SK-N-SH (cell line): ENCODE results near the gene PRKX.

ENCODE experiments used
- CTCF ChIP-seq: fragments of 200-600 bp; sonication (generic); IDR thresholded peaks from 2 replicates; pipeline ENCODE4 v1.6.1; 2017; ENCODE audit warnings: antibody characterized with exemption, mild to moderate bottlenecking, moderate library complexity
- EP300 ChIP-seq, 2 experiments: IDR thresholded peaks; 2 replicates each; pipeline versions ENCODE4 v1.4.0 to v1.6.1; 2012; ENCODE audit warnings: borderline replicate concordance in 1 of 2, low read depth in 1 of 2, low read length in 1 of 2
- EZH2phosphoT487 ChIP-seq: fragments of 200-600 bp; sonication (generic); IDR thresholded peaks from 2 replicates; pipeline ENCODE4 v1.6.1; 2017; ENCODE audit warnings: low read depth, mixed run types, mild to moderate bottlenecking, antibody characterized with exemption, moderate library complexity, borderline replicate concordance
- IRF3 ChIP-seq: fragments of 150-350 bp; IDR thresholded peaks from 2 replicates; pipeline ENCODE4 v1.6.1; 2016; ENCODE audit warnings: mild to moderate bottlenecking, low read depth, low read length
- JUND ChIP-seq: IDR thresholded peaks from 2 replicates; pipeline ENCODE4 v1.4.0; 2012
- NFIC ChIP-seq: IDR thresholded peaks from 2 replicates; pipeline ENCODE4 v1.4.0; 2012; ENCODE audit warnings: borderline replicate concordance
- POLR2AphosphoS5 ChIP-seq: IDR thresholded peaks from 2 replicates; pipeline ENCODE4 v1.6.1; 2012; ENCODE audit warnings: low read depth, low read length
- SIN3A ChIP-seq: IDR thresholded peaks from 2 replicates; pipeline ENCODE4 v1.6.1; 2012; ENCODE audit warnings: low read depth, mild to moderate bottlenecking, low read length, moderate library complexity, borderline replicate concordance
- SMC3 ChIP-seq: IDR thresholded peaks from 2 replicates; pipeline ENCODE4 v1.6.1; 2012; ENCODE audit warnings: low read depth, low read length, improper control_type of control experiment
- TAF1 ChIP-seq: IDR thresholded peaks from 2 replicates; pipeline ENCODE4 v1.6.1; 2012; ENCODE audit warnings: low read depth, mild to moderate bottlenecking, low read length, moderate library complexity, borderline replicate concordance
- TCF12 ChIP-seq: IDR thresholded peaks from 2 replicates; pipeline ENCODE4 v1.4.0; 2012
- USF1 ChIP-seq: IDR thresholded peaks from 2 replicates; pipeline ENCODE4 v1.4.0; 2012; ENCODE audit warnings: low read depth, borderline replicate concordance

- TF ChIP-seq CTCF: no peak
- no peak for TF ChIP-seq SIN3A
- TF ChIP-seq POLR2AphosphoS5: no peak
- TF ChIP-seq USF1: no peak
- no peak for TF ChIP-seq EP300 (IDR thresholded peaks at IDR 0.05; ENCODE audit: borderline replicate concordance in 1 of 2, low read depth in 1 of 2, low read length in 1 of 2)
- no peak for TF ChIP-seq NFIC
- no peak for TF ChIP-seq IRF3
- no peak for TF ChIP-seq SMC3
- no peak for TF ChIP-seq EZH2phosphoT487
- TF ChIP-seq TCF12: no peak
- no peak for TF ChIP-seq TAF1
- no peak for TF ChIP-seq JUND
These were observed 35.1 kb downstream of the PRKX start for GRCh38 chrX:3678328-3678727.
